HG02759 (cell line): Measurements from ENCODE around the gene SNAPC2.
"Not testable (repeated sequence)": the region's sequence is repeated elsewhere in the genome, so short reads cannot be mapped to it uniquely, and the experiment has no call there.

Experiments used
- ATAC-seq: cut with Tn5 transposase; IDR thresholded peaks from one replicate; pipeline ENCODE4 v1.9.1; 2021; ENCODE audit warnings: mild to moderate bottlenecking, moderate library complexity; ENCODE audit not compliant: unreplicated experiment

Gene SNAPC2

GRCh38 chr19:7921302-7921966 is 1.3 kb downstream of the SNAPC2 start:
- no peak for ATAC-seq

GRCh38 chr19:7921967-7922835 is 2.1 kb downstream of the SNAPC2 start:
- no peak for ATAC-seq

GRCh38 chr19:7922836-7923195 is 2.7 kb downstream of the SNAPC2 start:
- ATAC-seq, result no peak

- no peak for ATAC-seq
These were observed 3.4 kb downstream of the SNAPC2 start for GRCh38 chr19:7923295-7924191.

GRCh38 chr19:7924241-7924640 is 4.1 kb downstream of the SNAPC2 start:
- ATAC-seq, result no peak

GRCh38 chr19:7924651-7925170 is 4.6 kb downstream of the SNAPC2 start:
- ATAC-seq, result no peak

GRCh38 chr19:7925171-7925851 is 5.2 kb downstream of the SNAPC2 start:
- ATAC-seq, result peak; percentile 28

- ATAC-seq, result peak; percentile 49
These were observed 6.0 kb downstream of the SNAPC2 start, which contains the start of gene CTXN1 for GRCh38 chr19:7926021-7926726. CTXN1 (minus strand) TSS chr19:7926135; CDS start chr19:7925538, 597 bp downstream.

- ATAC-seq, result no peak
These were observed 6.8 kb downstream of the SNAPC2 start for GRCh38 chr19:7926727-7927604.

GRCh38 chr19:7927605-7928333 is 7.6 kb downstream of the SNAPC2 start:
- ATAC-seq, result no peak

- no peak for ATAC-seq
These were observed 8.2 kb downstream of the SNAPC2 start for GRCh38 chr19:7928334-7928706.

GRCh38 chr19:7928741-7929701 is 8.9 kb downstream of the SNAPC2 start:
- no peak for ATAC-seq

- ATAC-seq, result not testable (repeated sequence)
These were observed 9.9 kb downstream of the SNAPC2 start for GRCh38 chr19:7930030-7930429.

GRCh38 chr19:7930765-7931164 is 10.6 kb downstream of the SNAPC2 start:
- ATAC-seq, result no peak

- no peak for ATAC-seq
These were observed 11.3 kb downstream of the SNAPC2 start for GRCh38 chr19:7931221-7932061.

- ATAC-seq, result no peak
These were observed 12.3 kb downstream of the SNAPC2 start for GRCh38 chr19:7932276-7932929.
